Effector memory CD4-positive, alpha-beta T cell (primary cell): Measurements from ENCODE around the gene EVI5L.

ENCODE experiments used
- DNase-seq, 3 donors: peaks; one replicate each; pipeline ENCODE4 v3.0.0-alpha.2; 2020
- H3K27ac ChIP-seq: 2 replicates; pipeline ENCODE4 v1.7.0; 2013; ENCODE audit warnings: mild to moderate bottlenecking, low read length, moderate library complexity; ENCODE audit not compliant: insufficient read depth, poor library complexity, severe bottlenecking
- H3K27me3 ChIP-seq: replicated peaks from 2 replicates; pipeline ENCODE4 v1.7.0; 2013; ENCODE audit warnings: mild to moderate bottlenecking, low read length; ENCODE audit not compliant: insufficient read depth, control insufficient read depth, poor library complexity, severe bottlenecking
- H3K36me3 ChIP-seq: 2 replicates; pipeline ENCODE4 v1.7.0; 2013; ENCODE audit warnings: mild to moderate bottlenecking, low read length, moderate library complexity; ENCODE audit not compliant: control insufficient read depth, insufficient read depth
- H3K4me1 ChIP-seq: 2 replicates; pipeline ENCODE4 v1.7.0; 2013; ENCODE audit warnings: low read length, mild to moderate bottlenecking; ENCODE audit not compliant: control insufficient read depth, insufficient read depth, poor library complexity, severe bottlenecking
- H3K4me3 ChIP-seq: 2 replicates; pipeline ENCODE4 v1.7.0; 2013; ENCODE audit warnings: low read length, low read depth, mild to moderate bottlenecking; ENCODE audit not compliant: insufficient read depth, poor library complexity, severe bottlenecking
- H3K9me3 ChIP-seq: 2 replicates; pipeline ENCODE4 v1.7.0; 2013; ENCODE audit warnings: mild to moderate bottlenecking, low read length, moderate library complexity; ENCODE audit not compliant: control insufficient read depth

Gene EVI5L

GRCh38 chr19:7911508-7912143, 81.6 kb downstream of the EVI5L start:
- Histone ChIP-seq H3K36me3 (peaks cover 43% of the 10 kb centered on the region), H3K4me1 (peaks cover 12% of the 10 kb centered on the region), H3K4me3 (no peak overlapping the region), H3K27me3 (peaks cover 10% of the 10 kb centered on the region), H3K27ac (no peak overlapping the region), H3K9me3 (no peaks in the 10 kb centered on the region)
- DNase-seq: no peak

DNA sequence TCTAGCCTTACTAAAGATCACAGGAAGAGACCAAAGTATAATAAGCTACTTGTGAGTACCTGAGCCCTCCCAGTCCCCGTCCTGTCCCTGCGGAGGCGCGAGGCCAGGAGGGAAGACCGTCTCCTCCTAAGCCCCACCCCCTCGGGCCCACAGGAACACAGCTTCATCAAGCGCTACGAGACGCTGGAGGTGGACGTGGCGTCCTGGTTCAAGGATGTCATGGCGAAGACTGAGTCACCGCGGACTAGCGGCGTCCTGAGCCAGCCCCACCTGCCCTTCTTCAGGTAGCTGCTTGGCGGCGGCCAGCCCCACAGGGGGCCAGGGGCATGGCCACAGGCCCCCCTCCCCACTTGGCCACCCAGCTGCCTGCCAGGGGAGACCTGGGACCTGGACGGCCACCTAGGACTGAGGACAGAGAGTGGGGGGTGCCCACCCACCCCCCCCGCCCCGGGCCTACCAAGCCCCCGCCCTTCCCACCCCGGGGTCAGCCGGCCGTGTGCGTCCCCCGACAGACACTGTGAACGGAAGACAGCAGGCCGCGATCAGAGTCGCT, 82.2 kb downstream of the EVI5L start:
- DNase-seq: no peak
- no peak overlapping the region for H3K27ac ChIP-seq
- H3K27me3 ChIP-seq: peaks cover 15% of the 10 kb centered on the region
- H3K9me3 ChIP-seq: no peaks in the 10 kb centered on the region
- peaks cover 17% of the 10 kb centered on the region for H3K4me1 ChIP-seq
- no peak overlapping the region for H3K4me3 ChIP-seq
- peaks cover 43% of the 10 kb centered on the region for H3K36me3 ChIP-seq

DNA sequence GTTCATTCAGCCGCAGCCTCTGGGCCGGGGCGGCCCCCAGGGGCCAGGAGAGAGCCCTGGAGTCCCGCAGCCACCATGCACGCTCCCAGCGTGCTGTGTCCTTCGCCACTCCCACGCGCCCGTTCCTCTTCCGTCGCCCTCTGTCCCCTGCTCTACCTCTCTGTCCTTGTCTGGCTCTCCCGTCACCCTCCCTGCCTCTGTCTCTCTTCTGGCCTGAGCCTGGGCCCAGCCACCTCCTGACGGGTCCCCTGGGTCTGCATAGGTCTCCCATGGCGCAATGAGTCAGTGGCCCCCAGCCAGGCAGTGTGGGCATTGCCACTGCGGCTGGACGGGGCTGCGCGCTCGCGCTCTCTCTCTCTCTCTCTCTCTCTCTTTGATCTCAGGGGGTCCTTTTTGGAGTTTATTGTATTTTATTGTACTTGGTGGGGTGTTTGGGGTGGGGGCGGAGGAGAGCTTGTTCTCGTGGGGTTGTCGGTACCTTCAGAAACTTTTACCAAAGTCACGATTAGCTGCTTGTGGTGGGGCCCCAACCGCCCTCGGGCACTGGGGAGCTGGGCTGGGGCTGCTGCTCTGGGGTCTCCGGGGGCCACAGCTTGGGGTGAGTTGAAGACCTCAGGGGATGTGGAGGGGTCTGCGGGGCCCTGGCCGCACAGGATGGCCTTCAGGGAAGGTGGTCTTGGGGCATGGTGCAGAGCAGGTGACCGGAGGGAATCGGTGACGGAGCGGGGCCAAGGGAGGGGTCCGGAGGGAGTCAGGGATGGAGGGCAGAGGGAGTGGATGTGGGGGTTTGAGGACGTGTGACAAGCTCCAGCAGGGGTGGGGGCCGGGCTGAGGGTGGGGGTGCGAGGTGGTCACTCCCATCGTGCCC, 82.9 kb downstream of the EVI5L start:
- H3K27ac ChIP-seq: no peak overlapping the region
- no peak for DNase-seq

DNA sequence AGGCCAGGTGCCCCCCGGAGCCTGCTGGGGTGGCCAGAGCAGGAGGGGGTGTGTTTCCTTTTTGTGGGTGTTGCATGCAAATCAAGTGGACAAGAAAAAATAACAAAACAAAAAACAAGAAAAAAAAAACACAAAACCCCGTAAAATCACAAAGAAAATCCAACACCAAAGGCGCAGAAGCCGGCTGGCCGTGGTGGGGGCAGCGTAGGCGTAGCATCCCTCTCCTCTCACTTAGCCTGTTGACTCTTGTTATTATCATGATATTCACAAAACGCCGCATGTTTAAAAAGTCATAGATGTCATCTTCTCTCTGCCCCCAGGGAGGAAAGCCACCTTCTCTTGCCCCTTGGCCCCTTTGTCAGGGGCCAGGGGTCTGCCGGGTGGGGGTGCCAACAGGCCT, 83.6 kb downstream of the EVI5L start:
- DNase-seq: no peak
- Histone ChIP-seq H3K36me3 (peaks cover 43% of the 10 kb centered on the region), H3K27me3 (peaks cover 25% of the 10 kb centered on the region), H3K4me3 (no peak overlapping the region), H3K4me1 (peaks cover 25% of the 10 kb centered on the region), H3K9me3 (no peaks in the 10 kb centered on the region), H3K27ac (no peak overlapping the region)

More for the DNA sequence above, 82.9 kb downstream of the EVI5L start:
- H3K4me3 ChIP-seq: no peak overlapping the region
- H3K4me1 ChIP-seq: peaks cover 24% of the 10 kb centered on the region
- peaks cover 43% of the 10 kb centered on the region for H3K36me3 ChIP-seq
- H3K27me3 ChIP-seq: peaks cover 20% of the 10 kb centered on the region
- no peaks in the 10 kb centered on the region for H3K9me3 ChIP-seq

- no peaks in the 10 kb centered on the region for H3K9me3 ChIP-seq
- H3K4me3 ChIP-seq: no peak overlapping the region
- DNase-seq: no peak
- peaks cover 39% of the 10 kb centered on the region for H3K36me3 ChIP-seq
- H3K4me1 ChIP-seq: peaks cover 25% of the 10 kb centered on the region
- H3K27me3 ChIP-seq: peaks cover 29% of the 10 kb centered on the region
- no peak overlapping the region for H3K27ac ChIP-seq
Measured at GRCh38 chr19:7914099-7914498, 84.1 kb downstream of the EVI5L start.
